GM18526 (cell line): ENCODE measurements around the gene HOXA7.

Experiments used
- POLR2A ChIP-seq: IDR thresholded peaks from 3 replicates; pipeline ENCODE4 v1.6.1; 2011; ENCODE audit not compliant: insufficient read length; ENCODE audit errors: extremely low read depth

Gene HOXA7

DNA sequence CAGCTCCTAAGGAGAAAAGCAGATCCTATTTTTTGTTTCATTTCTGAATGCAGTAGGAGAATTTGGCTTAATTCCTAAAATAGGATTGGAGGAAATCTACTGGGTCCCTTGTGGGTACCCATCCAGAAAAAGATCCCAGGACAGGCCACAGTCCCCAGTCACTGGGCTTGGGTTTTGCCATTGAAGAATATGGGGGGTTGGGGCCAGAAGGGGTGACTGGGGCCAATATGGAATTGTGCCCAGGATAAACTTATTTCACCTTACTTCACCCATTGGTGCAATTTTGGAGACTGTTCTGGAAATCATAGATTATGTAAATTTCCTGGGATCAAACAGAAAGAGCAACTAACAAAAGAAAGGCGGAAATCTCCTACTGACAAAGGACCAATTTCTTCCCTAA, 18.0 kb downstream of the HOXA7 start:
- no peak for TF ChIP-seq POLR2A

DNA sequence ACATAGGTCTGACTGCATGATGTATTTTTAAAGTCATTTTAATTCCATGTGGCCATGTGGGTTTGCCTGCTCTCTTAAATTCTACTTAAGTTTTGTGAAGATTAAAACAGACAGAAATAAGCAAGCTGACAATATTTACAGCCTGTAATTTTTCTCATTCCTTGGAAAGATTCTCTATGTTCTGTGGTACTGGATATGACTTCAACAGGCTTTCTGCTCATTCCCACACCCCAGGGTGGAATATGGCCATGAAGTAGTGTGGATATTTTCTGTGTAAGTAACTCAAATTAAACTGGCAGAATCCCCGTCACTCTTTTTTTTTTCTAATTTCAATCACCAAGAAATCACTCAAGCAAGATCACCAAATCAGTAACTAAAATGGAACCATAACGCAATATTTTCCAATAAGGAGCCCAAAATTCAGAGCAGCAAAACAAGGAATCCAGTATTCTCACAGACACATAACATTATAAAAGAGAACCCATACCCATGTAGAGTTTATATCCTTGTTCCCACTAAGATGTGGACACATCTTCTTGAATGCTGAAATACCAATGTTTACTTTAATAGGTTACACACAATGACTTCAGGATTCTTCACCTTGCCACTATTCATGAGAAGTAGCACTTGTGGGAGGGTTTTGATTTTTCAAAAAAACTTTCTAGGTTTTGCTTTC, 18.7 kb downstream of the HOXA7 start:
- TF ChIP-seq POLR2A: no peak

DNA sequence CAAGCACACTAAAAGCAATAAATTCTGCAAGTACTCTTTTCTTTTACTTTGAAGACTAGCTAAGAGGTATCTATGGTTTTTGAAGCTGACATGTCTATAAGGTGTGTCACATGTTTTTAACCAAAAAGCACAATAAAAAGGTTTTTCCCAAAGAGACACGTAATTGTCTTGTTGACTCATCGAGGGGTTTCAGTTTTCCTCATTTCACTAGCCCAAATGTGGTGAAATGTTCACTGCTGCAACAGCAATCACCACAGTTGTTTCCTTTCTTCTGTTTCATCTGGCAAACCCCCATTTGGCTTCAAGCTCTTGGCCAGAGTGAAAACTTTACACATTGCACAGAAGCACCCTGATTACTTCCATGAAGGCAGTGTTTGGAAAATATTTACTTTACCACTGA, 22.1 kb downstream of the HOXA7 start:
- TF ChIP-seq POLR2A: no peak

DNA sequence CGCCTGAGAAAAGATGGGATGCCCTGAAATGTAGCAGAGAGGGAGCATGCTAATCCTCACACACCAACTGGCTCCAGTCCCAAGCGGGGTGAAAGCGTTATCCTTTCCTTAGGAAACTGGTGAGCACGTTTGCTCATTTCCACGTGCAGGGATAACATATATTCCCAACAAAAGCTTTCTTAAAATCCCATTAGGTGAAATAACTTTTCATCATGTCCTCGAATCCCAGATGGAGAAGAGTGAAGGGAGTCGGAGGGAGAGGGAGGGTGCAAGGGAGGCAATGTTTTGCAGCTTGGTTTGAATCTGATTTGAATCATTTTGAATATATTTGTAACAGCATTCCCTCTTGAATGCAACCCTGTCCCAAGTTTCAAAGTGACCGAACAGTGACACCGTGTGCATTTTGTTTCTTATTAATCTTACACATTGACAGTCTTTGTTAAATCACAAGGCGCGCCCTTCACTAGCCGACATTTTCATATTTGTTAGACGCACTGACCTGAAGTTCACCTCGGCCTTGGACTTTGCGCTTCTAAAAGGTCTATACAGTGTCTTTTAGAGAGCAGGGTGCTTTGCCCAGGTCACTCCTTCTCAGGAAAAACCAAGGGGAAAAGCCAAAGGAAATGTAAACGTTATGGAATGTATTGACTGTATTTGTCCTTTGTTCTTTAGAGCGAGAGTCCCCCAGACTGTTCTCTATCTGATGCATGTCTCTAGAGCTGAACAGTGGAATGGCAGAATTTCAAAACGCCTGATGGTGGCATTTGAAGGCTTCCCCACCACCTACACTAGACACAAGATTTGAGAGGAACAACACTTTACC, 22.9 kb downstream of the HOXA7 start:
- no peak for TF ChIP-seq POLR2A

DNA sequence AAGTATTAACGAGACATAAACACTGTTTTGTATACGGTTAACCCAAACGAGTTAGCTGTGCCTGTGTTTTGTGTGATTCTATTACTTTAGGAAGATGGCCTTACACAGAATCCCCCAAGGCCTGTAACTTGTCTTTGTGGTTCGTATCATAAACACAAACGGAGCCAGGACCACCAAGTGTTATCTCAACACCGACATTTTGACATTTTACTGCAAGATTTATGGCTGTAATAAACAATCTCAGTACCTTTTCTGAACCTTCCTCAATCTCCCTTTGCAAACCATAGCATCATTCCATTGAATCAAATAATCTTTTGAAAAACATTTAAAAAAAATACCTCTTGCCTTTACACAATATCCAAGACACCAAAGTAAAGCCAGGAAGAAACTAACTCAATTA, 23.5 kb downstream of the HOXA7 start:
- TF ChIP-seq POLR2A: no peak

DNA sequence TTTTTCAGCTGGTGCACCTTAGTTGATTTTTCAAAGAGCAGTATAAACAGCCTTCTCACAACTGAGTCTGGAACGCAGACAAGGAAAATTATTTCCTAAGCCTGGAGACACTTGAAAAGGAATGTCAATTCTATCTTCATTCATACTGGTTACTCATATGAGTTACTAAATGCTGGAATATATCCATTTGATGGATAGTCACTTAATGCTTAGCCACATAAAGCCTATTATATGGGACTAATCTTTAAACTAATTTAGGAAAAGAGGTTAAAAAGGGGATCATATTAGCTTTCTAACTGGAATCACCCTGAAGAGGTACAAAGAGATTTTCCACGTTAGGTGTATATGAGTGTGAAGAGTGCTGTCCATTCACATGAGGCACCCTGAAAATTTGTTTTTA, 24.3 kb downstream of the HOXA7 start:
- TF ChIP-seq POLR2A: no peak

DNA sequence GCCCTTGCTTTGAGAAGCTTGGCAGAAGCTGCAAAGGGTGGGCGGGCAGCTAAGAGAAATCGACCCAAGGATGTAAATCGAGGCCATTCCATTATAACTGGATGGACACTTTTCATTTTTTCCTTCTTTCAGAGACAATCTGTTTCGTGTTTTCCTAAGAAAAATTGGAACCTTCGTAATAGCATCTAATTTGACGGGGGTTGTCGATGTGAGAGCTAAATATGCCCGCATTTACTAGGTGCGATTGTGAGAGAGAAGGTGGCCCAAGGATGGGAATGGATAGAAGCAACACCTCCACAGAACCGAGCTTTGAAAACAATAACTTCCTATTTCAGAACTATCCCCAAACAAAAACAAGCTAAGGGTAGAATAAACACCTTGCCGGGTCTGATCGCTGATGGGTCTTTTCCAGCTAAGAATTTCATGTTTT, 25.1 kb downstream of the HOXA7 start:
- TF ChIP-seq POLR2A: no peak

DNA sequence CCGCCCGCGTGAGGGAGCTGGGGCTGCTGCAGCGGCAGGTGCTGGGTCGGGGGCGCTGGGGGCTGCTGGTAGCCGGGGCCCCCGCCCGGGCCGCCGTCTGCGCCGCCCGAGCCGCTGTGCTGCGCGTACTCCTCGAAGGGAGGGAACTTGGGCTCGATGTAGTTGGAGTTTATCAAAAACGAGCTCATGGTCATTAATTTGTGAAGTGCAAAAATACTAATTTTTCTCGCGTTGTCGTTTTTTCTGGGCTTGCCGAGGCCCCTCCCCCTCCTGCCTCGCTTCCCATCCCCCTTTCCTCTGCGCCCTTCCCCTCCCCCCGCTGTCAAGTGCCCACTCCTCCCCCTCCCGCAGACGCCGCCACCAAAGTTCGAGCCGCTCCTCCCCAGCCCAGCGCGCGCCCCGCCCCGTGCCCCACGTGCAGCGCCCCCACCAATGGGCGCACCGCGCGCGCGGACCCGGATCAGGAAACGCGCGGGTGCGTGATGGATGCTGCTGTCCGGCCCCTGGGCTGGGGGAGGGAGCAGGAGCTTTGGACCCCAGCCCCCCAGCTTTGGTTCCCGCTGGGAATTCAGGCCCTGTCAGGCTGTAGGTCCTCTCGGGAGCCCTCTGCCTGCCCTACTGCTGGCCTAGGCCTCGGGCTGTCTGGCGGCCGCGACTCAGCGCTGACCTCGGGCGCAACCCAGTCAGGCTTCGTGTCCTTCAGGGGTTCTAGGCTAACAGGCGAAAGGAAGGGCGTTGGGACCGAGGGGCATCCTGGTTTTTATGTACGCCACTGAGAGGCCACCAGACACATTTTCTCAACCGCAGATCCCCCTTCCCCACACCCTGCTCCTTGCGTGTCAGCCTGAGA, 25.7 kb downstream of the HOXA7 start, which contains the start of gene HOXA4:
Gene HOXA4 (minus strand): TSS at position 218 of the 850 bp plus-strand sequence. CDS start 24 bp downstream, at position 194.
- TF ChIP-seq POLR2A: no peak

DNA sequence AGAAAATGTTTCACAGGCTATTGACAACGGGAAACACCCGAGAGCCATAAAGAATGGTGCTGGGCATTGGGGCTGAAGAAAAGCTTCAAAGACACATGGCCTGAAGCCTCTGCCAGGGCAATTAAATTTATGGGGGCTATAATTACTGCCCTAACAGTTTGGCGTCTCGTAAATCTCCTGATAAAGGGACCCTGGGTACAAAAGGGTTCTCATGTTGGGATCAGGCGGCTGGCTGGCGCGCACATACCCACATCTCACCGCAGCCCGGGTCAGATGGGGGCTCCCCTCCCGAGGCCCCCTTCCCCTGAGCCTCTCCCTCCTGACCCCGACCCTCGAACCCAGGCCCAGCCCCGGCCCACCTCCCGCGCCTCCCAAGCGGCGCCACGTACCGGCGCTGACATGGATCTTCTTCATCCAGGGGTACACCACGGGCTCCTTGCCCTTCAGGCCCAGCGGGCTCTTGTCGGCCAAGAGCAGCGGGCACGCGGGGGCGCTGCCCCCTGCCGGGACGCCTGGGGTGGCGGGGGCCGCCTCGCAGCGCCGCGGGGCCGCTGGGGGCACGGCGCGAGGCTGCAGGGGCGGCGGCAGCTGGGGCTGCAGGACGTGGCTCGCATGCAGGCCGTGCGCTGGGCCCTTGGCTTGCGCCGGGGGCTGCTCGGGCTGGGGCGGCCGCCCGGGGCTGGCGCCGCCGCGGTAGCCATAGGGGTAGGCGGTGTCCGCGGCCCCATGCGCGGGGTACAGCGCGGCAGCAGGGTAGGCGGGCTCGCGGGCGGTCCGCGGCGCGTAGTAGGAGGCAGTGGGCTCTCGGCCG, 26.5 kb downstream of the HOXA7 start:
- no peak for TF ChIP-seq POLR2A

DNA sequence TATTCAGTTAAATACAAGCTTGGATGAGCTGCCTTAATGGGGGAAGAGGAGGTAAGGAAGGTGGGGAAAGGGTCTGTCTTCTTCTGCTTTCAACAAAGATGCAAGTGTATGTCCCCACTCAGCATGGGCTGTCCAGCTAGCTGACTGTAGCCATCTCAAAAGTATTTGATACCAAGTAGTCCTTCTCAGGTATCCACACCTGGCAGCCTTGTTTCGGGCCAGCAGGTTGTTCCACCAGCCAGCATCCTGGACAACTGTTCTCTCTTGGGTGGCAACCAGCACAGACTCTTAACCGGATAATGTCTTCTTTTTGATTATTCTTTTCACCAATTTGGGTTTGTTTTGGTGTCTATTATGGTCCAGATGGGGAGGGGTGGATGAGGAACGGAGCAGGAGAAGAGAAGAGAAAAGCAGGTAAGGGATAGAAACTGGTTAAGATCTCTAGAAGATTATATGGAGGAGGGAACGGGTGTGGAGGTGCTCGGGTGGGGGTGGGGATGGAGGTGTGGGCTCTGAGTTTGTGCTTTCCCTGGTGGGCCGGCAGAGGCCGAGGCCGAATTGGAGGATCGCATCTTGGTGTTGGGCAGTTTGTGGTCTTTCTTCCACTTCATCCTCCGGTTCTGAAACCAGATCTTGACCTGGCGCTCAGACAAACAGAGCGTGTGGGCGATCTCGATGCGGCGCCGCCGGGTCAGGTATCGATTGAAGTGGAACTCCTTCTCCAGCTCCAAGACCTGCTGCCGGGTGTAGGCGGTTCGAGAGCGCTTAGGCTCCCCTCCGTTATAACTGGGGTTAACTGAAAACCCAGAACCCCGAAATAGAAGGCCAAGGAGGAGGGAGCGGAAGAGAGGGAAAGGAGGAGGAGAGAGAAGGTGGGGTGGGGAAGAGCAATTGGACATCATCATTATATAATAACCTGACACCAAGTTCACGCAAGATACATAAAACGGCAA, 27.4 kb downstream of the HOXA7 start:
- no peak for TF ChIP-seq POLR2A

DNA sequence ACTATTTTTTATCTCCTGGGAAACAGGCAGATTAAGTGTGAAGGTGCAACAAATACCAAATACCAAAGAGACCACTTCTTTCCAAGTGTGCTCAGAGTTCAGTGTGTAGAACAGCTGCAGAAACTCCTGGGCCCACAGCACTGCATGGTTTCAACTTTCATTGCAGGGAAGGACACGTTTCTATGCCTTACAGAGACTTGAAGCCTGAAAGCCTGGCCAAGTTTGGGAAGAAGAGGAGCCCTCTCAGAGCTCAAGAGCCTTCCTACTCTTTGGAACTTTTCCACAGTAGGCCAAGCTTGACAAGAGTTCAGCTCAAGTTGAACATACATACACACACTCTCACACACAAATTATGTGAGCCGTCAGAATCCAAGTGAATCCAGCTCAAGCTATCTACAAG, 28.4 kb downstream of the HOXA7 start:
- no peak for TF ChIP-seq POLR2A

DNA sequence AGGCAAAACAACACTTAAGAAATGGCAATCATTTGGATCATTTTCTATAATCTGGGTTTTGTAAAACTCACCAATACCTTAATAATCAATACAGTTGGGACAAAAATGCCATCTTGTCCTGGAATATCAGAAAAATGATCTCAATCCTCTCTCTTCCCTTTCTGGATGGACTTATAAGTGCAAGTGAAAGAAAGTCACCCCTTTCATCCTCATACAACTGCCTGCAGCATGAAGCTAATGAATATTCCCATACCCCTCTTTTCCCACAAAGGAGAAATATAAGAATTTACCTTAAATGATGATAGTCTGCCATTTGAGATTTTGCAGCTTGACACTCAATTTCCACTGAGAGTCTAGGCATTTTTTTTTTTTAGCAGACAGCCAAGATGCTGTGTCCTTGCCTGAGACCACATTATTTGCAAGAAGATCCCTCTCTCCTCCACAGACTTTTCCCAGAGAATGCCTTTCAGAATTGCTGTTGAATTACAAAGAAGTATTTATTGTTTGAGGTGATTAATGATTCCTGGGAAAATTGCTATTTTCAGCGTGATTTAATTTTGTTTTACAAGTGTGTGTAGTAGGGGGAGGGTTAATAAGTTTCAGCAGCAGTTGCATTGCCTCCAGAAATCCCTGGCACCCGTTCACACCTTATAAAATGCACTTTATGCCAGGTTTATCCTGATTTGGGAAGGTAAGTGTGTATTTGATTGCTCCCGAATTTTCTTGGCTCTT, 29.7 kb downstream of the HOXA7 start:
- TF ChIP-seq POLR2A: no peak

DNA sequence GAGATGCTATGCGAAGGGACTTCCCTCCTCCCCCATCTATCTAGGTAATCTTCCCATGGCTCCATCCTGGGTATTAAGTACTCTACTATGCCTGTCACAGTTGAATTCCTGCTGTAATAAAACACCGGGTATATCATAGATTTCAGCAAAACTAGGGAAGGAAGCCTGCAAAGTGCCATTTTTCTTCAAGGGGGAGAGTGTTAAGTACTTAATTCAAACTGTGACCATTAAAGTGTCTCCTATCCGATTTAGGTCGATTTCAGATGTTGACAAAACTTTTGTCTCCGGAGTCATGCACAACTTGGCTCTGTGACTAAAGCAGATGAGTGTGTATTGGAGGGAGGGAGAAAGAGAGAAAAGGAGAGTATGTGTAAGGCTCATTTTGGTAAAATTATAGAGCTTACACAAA, 30.5 kb downstream of the HOXA7 start:
- TF ChIP-seq POLR2A: no peak
